Neural crest cell (in vitro differentiated cells): ENCODE measurements around the gene TNNI3K. TPM values are rescaled to one million over a fixed set of nuclear protein-coding genes. Genes with fewer than 3 reads are reported as not detected.

Experiments used
- DNase-seq: peaks from one replicate; pipeline ENCODE4 v3.0.0; 2021; ENCODE audit warnings: low read depth, mixed read lengths, low spot score
- H3K27ac Mint-ChIP-seq: one replicate; pipeline ENCODE4 v1.8.0; 2021; ENCODE audit warnings: mild to moderate bottlenecking, mixed read lengths; ENCODE audit not compliant: unreplicated experiment
- H3K27me3 Mint-ChIP-seq: 2 replicates; pipeline ENCODE4 v1.8.0; 2021; ENCODE audit warnings: low read depth, mild to moderate bottlenecking, mixed read lengths
- H3K36me3 Mint-ChIP-seq: 2 replicates; pipeline ENCODE4 v1.8.0; 2021; ENCODE audit warnings: low read depth, mild to moderate bottlenecking, mixed read lengths
- H3K4me1 Mint-ChIP-seq: 2 replicates; pipeline ENCODE4 v1.8.0; 2021; ENCODE audit warnings: mixed read lengths
- H3K4me3 Mint-ChIP-seq: one replicate; pipeline ENCODE4 v1.8.0; 2021; ENCODE audit warnings: mild to moderate bottlenecking, mixed read lengths
- H3K9me3 Mint-ChIP-seq: 2 replicates; pipeline ENCODE4 v1.8.0; 2021; ENCODE audit warnings: mixed read lengths
- CTCF ChIP-seq: fragments of 200-600 bp; sonication (generic); conservative IDR thresholded peaks from 2 replicates; pipeline ENCODE4 v1.5.0; 2021; ENCODE audit warnings: antibody characterized with exemption, mild to moderate bottlenecking
- total RNA-seq: library from RNA; stranded (reverse); gene quantifications from 2 replicates; pipeline ENCODE4 v1.2.1, GENCODE V29; 2021

The TNNI3K gene
- total RNA-seq, 1 donor from 2014 or later = 1.4 TPM

- Mint-ChIP-seq H3K4me1 (peaks cover 5% of the 10 kb centered on the region), H3K9me3 (no peaks in the 10 kb centered on the region), H3K4me3 (no peak overlapping the region), H3K27ac (no peak overlapping the region), H3K36me3 (no peaks in the 10 kb centered on the region), H3K27me3 (no peaks in the 10 kb centered on the region)
- no peak for TF ChIP-seq CTCF
- DNase-seq = no peak
Measured at GRCh38 chr1:74530892-74531291, 295.7 kb downstream of the TNNI3K start.

- no peaks in the 10 kb centered on the region for H3K9me3 Mint-ChIP-seq
- H3K4me3 Mint-ChIP-seq = no peak overlapping the region
- TF ChIP-seq CTCF = no peak
- no peaks in the 10 kb centered on the region for H3K4me1 Mint-ChIP-seq
- H3K36me3 Mint-ChIP-seq = no peaks in the 10 kb centered on the region
- H3K27ac Mint-ChIP-seq = no peak overlapping the region
- H3K27me3 Mint-ChIP-seq = no peaks in the 10 kb centered on the region
- no peak for DNase-seq
Measured at GRCh38 chr1:74531796-74532195, 296.6 kb downstream of the TNNI3K start.

GRCh38 chr1:74534241-74534640 is 299.1 kb downstream of the TNNI3K start:
- no peaks in the 10 kb centered on the region for H3K9me3 Mint-ChIP-seq
- no peaks in the 10 kb centered on the region for H3K36me3 Mint-ChIP-seq
- no peak overlapping the region for H3K4me3 Mint-ChIP-seq
- no peaks in the 10 kb centered on the region for H3K27me3 Mint-ChIP-seq
- no peak overlapping the region for H3K27ac Mint-ChIP-seq
- no peak for DNase-seq
- H3K4me1 Mint-ChIP-seq = no peaks in the 10 kb centered on the region
- TF ChIP-seq CTCF = no peak

- no peaks in the 10 kb centered on the region for H3K27me3 Mint-ChIP-seq
- no peaks in the 10 kb centered on the region for H3K9me3 Mint-ChIP-seq
- no peak for DNase-seq
- TF ChIP-seq CTCF = no peak
- H3K4me3 Mint-ChIP-seq = no peak overlapping the region
- H3K36me3 Mint-ChIP-seq = no peaks in the 10 kb centered on the region
- H3K27ac Mint-ChIP-seq = no peak overlapping the region
- peaks cover 3% of the 10 kb centered on the region for H3K4me1 Mint-ChIP-seq
Measured at GRCh38 chr1:74545821-74546220, 310.6 kb downstream of the TNNI3K start.

- H3K36me3 Mint-ChIP-seq = peaks cover 3% of the 10 kb centered on the region
- H3K4me1 Mint-ChIP-seq = no peaks in the 10 kb centered on the region
- H3K27ac Mint-ChIP-seq = no peak overlapping the region
- no peaks in the 10 kb centered on the region for H3K9me3 Mint-ChIP-seq
- DNase-seq = no peak
- no peak for TF ChIP-seq CTCF
- H3K27me3 Mint-ChIP-seq = no peaks in the 10 kb centered on the region
- H3K4me3 Mint-ChIP-seq = no peak overlapping the region
Measured at GRCh38 chr1:74548961-74549750, 314.0 kb downstream of the TNNI3K start.
